GF-D8 (cell line): ENCODE data around the gene PTPN20.
"Not testable (repeated sequence)": the region's sequence is repeated elsewhere in the genome, so short reads cannot be mapped to it uniquely, and the experiment has no call there.

ENCODE experiments used
- DNase-seq: peaks from one replicate; lab custom pipeline; 2025; lab: John Stamatoyannopoulos, UW

PTPN20 gene, protein sequence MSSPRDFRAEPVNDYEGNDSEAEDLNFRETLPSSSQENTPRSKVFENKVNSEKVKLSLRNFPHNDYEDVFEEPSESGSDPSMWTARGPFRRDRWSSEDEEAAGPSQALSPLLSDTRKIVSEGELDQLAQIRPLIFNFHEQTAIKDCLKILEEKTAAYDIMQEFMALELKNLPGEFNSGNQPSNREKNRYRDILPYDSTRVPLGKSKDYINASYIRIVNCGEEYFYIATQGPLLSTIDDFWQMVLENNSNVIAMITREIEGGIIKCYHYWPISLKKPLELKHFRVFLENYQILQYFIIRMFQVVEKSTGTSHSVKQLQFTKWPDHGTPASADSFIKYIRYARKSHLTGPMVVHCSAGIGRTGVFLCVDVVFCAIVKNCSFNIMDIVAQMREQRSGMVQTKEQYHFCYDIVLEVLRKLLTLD

DNA sequence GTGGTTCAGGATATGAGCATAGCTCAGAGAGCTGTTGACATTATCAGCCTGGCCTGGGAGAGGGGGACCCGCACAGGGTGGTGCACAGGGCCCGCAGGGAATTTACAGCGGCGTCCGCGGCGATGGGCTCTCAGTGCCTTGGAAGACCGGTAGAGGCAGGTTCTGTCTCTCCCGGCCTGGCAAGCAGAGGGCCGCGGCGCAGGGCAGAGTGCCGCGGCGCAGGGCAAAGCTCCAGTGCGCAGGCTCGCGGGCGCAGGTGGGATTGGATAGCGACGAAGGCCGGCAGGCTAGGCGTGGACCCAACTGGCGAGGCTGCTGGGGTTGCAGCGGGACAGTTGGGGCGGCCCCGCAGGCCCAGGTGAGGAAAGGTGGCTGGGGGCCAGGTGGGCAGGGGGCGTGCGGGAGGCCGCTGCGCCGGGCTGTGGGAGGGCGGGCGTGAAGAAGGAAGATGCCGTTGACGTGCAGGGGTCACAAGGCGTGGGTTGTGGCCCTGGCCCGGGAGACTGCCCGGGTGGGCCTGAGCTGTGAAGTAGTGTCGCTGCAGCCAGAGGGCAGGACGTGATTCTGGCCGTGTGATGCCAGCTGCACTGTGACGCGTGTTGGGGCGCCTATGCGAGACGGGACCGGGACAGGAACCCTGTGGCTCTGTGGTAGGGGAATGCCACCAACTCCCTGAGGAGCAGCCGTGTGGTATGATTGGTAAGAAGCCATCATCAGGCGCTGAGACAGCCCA lies at the start of gene PTPN20:
TSS of gene PTPN20 (plus strand) at position 285 of the 733 bp plus-strand sequence. CDS start 21,072 bp downstream, outside the sequence.
- not testable (repeated sequence) for DNase-seq

DNA sequence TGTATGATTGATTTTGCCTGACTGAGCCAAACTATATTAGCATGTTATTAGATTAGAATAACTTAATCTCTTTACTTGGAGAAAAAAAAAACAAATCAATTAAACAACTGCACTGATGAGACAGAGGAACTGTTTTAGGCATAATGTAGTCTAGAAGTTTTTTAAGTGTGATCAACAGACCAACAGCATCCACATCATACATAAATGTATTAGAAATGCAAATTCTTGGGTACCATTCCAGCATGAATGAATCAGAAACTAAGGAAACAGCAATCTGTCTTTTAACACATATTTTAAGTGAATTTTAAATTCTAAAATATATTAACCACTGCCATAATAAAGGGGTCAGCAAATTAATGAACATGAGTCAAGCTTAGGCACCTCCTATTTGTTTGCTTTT lies 41.5 kb upstream of the PTPN20 start:
- not testable (repeated sequence) for DNase-seq

DNA sequence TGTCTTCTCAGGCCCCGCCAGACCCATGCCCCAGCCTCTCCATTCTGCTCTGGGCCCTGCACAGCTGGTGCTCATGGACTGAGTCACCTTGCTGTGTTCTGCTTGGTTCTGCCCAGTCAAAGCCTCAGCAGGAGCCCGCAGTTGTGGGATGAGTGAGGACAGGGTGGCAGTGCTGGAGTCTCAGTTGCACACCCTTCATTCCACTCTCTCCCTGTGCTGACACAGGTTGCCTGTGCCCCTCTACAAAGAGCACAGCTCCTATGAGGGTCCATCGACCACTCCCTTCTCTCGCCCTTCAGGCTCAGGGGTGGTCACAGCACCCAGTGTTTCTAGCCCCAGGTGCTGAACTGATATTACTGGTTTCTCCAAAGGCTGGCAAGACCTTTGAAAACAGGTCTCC lies 39.6 kb upstream of the PTPN20 start:
- not testable (repeated sequence) for DNase-seq

DNA sequence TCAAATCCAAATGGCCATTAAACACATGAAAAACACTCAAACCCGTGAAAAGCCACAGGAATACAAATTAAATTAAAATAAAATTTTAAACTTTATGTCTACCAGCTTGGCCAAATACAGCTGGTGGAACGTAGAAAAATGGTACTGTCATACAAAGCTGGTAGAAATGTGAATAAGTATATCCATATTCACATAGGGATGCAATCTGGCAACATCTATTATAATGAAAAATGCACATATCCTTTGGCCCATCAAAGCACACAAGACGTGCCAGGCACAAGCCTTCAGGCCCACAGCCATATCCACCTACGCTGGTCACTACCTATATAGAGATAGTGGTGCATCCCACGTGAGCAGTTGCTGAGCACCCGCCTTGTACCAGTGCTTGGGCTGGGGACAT lies 35.9 kb upstream of the PTPN20 start:
- not testable (repeated sequence) for DNase-seq

DNA sequence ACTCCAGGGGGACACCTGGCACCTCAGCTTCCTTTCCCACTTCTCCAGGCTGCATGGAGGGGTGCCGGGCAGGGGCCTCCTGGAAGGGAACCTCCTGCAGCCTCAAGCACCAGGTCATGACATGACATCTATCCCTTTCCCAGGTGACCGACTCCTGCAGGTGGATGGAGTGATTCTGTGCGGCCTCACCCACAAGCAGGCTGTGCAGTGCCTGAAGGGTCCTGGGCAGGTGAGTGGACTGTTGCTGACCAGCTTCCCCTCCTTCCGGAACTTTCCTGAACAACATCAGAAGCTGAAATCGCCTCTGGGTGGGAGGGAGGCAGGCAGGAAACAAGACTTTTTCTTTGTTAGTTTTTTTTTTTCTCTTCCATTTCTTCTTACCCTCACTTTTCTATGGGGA lies 34.5 kb upstream of the PTPN20 start:
- not testable (repeated sequence) for DNase-seq

DNA sequence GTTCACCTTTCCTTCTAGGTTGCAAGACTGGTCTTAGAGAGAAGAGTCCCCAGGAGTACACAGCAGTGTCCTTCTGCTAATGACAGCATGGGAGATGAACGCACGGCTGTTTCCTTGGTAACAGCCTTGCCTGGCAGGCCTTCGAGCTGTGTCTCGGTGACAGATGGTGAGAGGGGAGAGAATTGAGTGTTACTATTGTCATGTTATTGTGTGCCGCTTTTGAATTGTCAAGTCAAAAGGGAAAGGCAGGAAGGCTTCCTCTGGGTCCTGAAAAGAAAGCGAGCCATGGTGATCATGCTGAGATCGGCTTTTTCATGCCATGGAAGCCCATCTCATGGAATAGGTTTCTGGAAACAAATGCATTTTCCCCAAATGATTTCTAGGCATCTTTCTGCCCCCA lies 32.5 kb upstream of the PTPN20 start:
- DNase-seq, result not testable (repeated sequence)

DNA sequence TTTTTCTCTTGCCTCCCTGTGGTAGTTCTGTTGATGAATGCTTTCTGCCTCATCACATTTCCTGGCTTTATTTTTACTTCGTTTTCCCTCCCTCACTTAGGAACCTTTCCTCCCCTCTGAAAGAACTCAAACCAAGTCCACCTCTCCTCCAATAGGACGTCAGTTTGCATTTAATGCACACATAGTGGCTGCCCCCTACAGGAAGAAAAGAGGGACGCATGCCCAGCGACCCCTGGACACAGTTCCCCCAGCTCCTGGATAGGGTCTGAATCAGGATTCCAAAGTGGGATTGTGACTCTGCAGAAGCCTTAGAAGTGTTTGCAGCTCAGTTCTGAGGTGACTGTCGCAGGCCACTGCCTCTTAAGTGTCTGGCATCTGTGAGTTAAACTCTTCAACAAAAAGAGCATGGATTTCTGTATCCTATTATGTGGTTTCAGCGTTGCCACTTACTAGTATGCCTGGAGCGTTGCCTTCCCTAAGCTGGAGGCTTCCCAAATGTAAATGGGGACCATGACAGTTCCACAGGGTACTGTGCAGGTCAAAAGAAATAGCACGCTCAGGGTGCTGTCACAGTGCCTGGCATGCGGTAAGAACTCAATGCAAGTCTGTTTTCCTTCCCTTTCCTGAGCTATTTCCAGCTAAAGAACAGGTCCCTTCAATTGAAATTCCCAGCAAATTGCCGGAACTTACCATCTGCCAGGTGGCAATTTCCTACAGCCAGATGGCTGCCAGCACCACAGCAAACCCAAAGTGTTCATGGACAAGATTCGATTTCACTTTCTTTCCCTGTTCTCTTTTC lies 20.2 kb upstream of the PTPN20 start:
- DNase-seq, result not testable (repeated sequence)

DNA sequence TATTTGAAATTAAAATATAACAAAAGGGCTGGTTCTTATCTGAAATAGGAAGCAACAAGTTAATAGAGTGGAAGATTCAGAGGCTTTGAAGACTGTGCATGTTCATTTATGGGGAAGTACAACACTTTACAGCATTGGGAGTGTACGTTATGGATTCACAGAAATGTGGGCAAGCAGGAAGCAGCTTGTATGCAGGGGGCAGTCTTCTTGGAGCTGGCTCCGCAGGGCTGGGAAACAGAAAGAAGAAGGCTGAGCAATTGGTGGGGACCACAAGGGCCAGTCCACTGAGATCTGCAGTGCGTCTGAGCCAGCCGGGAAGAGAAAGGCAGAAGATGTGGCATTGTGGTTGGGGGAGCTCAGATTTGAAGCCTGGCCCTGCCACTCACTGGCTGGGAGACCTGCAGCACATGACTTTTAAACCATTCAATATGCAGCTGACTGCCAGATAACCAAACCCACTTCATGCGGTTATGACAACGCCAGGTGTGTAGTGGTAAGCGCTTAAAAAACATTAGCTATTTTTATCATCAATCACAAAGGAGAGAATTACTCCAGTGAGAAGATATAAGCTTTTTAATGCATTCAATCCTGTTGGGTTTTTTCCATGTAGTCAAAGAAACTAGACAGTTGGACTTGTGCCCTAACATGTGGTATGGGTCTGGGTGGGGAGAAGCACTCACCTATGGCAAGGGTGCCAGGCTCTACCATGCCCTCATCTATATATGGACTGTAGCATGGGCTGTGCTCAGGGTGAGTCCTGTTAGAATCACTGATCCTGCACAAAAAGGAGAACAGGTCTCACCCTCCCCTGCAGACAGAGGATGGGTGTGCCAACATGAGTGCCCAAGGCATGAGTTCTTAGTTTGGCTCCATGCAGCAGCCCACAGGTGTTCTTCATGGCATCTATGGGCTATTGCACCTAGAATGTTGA lies 14.2 kb upstream of the PTPN20 start:
- not testable (repeated sequence) for DNase-seq

DNA sequence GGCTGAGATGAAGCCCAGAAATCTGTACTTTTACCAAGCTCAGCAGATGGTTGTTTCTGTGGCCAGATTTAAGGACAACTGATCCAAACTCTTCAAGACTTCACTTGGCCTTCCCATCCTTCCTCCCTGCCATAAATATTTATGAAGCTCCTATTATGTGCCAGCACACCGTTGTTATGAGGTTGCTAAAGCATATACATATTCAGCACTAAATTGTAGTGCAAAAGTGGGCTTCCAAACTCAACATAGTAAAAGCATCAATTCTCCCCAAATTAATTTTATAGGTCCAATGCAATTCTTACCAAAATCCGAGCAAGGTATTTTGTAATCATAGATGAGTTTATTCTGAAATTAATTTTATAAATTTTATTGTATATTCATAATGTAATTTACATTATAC lies 10.0 kb upstream of the PTPN20 start:
- not testable (repeated sequence) for DNase-seq

DNA sequence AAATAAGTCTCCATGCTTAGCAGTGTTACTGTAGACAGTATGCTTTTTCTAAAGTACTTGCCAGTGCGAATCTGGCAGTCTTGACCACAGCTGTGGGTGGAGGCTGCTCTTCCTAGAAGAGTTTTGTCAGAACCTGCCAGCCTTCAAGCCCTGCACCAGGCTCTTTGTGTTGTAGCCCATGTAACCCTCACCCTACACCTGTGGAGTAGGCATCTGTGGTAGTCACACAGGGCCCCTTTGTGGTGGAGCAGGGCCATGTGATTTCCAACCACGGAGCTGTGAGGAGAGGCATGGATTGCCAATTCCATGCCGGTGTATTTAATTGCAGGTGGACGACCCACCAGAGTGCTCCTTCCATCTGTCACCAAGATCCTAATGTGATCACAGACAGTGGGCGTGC lies 7.4 kb upstream of the PTPN20 start:
- DNase-seq, result not testable (repeated sequence)

DNA sequence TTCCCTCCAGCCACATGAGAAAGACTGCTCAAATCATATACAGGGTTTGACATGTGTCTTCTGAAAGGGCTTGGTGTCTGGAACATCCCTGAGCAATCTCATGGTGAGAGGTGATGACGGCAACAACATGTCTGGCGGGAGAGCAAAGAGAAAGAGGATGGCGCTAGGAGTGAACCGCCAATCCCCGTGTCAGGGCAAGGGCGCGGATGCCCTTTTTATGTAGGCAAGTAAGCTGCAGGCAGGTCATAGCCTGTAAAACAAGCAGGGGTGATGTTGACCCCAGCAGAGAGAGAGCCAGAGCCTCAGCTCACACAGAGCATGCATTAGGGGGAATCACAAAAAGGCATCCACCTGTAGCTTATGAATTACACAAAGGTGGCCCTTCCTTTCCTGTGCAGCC lies 4.9 kb upstream of the PTPN20 start:
- DNase-seq, result not testable (repeated sequence)

DNA sequence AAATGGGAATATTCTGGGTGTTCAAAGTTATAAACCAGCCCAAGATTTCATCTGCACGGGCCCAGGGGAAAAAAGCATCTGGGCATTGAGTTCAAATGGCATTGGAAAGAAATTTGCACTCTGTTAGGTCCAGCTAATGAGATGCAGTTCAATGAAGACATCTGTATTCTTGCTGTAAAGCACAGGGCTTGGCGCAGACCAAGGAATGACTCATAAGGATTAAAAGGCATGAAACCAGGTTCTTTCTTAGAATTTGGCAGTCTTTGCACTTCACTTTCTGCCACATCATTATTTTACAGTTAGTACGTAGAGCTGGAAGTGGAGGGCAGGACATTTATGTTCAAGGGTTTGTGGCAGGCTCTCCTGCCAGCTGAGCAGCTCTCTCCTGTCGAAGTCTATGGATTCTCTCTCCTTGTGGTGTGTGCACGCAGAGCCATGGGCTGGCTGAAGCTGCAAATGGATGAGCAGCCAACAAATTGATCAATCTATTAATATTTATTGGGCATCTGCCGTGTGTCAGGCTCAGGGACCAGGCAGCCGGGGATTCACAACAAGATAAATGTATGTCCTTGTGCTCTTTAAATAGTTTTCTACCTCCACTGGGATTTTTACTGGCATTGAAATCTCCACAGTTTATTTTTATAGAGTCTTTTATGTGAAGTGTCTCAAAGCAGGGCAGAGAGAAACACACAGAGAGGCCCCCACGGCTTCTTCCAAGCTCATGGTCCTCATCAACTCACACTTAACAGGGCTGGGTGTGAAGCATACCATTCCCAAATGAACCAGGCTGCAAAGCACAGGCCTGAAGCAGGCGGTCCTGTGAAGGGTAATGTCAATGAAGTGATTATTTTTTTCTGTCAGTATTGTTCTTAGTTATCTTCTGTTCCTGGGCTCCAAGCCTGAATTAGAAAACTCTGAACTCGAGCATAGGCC lies 3.8 kb upstream of the PTPN20 start:
- not testable (repeated sequence) for DNase-seq

DNA sequence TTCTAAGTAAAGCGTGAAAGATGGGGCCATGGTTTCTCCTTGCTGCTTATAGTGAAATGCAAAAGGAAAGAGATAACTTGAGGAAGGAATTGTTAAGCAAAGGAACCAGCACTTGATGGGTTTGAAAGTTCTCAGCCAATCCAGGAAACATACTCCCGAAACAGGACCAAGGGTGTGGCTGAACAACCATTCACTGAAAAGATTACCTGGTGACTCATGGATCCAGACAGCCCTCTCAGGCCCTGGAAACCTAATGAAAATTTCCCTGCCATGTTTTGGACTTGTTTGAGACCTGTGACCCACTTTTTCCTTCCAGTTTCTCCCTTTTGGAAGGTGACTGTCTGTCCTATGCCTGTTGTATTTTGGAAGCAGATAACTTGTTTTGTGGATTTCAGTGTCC lies 11.3 kb downstream of the PTPN20 start:
- not testable (repeated sequence) for DNase-seq

DNA sequence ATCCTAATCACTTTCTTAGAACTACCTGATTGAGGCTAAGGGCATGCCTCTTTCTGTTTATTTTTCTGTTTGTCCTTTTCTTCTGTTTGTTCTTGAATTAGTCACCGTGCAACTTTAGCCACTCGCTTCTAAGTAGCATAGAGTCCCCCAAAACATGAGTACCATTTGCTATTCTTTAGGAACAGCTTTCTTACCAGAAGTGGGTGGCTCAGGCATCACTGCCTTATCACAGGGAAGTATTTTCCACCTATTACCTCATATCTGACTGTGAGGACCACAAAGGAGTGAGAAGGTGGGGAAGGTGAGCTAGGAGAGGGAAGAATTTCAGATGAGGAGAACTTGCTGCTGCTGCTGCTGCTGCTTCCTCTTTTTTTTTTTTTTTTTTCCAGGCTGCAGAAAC lies 13.9 kb downstream of the PTPN20 start:
- DNase-seq, result not testable (repeated sequence)

DNA sequence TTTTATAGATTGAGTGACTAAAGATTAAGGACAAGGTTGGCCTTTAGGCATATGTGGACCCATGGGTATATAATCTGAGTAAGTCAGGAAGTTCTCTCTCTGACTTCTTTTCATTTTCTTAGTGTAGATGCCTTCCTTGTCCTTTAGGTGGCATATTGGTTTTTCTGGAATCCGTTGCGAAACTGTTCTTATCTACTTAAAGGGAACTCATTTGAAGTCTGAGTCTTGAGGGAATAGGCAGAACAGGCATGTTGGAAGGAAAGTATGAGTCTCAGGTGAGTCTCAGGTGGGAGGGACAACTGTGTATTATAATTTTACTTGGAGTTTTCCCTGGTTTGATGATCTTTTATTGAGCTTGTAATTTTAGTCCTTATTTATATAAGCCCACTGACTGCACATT lies 14.6 kb downstream of the PTPN20 start:
- DNase-seq, result not testable (repeated sequence)

DNA sequence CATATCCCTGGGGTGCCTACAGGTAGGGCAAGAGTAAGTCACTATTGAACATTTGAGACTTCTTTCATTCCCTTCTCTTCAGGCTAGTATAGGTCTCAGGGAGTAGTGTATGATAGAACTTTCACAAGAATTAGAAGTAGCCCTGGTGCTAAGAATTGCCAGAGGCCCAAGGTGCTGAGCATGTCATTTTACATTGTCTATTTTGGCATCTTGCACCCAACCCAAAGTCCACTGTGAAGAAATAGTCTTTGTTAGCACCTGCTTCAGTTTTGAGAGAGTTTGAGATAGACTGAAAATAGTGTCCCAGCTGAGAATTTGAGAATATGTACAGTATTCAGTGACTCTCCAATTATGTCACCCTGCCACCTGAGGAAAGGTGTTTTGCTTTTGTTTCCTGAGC lies 17.6 kb downstream of the PTPN20 start:
- not testable (repeated sequence) for DNase-seq

DNA sequence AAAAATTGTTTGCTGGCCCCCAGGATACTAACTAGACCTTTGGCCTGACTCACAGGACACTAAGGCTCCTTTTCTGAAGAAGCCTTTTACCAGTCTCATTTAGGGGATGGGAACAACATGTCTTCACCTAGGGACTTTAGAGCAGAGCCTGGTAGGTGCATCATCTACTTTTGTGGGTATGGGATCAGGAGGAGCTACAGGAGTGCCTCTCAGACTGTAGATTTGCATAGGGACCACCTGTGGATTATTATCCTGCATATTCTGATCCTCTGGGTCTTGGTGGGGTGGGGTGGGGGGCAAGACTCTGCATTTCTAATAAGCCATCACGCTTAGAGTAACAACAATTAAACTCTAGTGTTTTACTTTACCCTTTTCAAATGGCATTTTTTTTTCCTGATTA lies 21.2 kb downstream of the PTPN20 start:
- DNase-seq, result not testable (repeated sequence)

DNA sequence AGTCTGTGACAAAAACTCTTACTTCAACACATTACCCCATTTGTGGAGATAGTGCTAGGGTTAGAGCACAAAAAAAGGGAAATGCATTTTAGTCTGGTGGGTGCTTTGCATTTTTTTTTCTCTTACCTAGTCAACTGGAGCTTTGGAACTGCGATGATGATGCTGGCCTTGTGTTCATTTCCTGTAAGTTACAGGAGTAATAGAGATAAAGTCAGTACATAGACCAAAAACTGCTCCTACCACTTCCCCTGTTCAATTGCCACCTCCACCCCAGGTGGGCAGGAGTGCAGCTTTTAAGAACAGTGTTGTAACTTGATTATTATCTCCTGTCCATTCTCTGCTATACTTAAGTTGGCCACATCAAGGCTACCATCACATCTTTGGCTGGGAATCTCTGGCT lies 29.9 kb downstream of the PTPN20 start:
- DNase-seq, result not testable (repeated sequence)

DNA sequence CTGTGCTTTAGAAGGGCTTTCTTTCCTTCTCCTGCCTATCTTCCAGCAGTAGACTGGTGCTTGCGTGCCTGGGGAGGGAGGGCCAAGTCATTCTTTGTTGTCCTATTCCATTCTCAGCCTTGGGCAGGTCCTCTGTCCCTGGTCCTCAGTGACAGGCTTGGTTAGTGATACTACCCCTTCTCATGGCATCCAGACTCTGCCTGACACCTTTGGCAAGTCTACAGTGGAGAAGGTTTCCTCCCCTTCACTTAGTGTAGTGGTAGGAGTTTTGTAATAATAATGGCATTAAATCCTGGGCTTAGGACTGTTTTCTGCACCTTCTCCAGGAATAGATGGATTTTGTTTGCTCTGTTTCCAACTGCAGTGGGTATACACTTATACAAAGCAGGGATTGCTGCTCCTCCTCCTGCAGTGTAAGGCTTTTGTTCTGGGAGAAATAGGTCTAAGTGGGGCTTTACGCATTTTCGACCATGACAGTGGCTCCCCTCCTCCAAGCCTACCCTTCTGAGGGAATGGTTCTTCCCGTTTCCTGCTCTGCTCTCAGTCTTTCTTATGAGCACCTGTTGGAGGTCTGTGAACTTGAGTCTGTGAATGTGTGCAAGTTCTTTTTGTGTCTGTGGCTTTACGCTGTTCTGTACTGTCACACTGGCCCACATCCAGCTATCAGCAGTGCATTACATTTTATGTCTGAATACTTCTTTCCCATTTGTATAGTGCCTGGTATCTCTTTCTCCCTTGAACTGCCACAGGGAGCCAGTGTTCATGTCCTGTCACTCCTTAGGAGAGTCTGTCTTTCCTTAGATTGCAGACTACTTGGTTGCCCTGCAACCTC lies 37.7 kb downstream of the PTPN20 start:
- DNase-seq, result not testable (repeated sequence)
